Stimulated activated naive CD8-positive, alpha-beta T cell treated with anti-CD3 and anti-CD28 coated beads, Interleukin-15, amount 100 ng/mL, for 72 hours (primary cell): ENCODE results near the gene NUDT5.
A peak's percentile ranks its signal among the peaks of the same experiment; 100 is the strongest.
"Not testable (repeated sequence)": the region's sequence is repeated elsewhere in the genome, so short reads cannot be mapped to it uniquely, and the experiment has no call there.

Experiments used
- ATAC-seq: fragments of 150-1000 bp; cut with Tn5 transposase; 2 replicates; pipeline ENCODE4 v1.10.0; 2021; ENCODE audit warnings: mild to moderate bottlenecking, moderate library complexity
- DNase-seq, 2 donors: peaks; one replicate each; pipeline ENCODE4 v3.0.0; 2021 to 2022
- H3K27ac Mint-ChIP-seq, 2 donors: one replicate each; pipeline ENCODE4 v1.8.0; 2022; ENCODE audit warnings: mild to moderate bottlenecking in 2 of 2, mixed read lengths in 2 of 2, moderate library complexity in 2 of 2
- H3K27me3 Mint-ChIP-seq: one replicate; pipeline ENCODE4 v1.8.0; 2022; ENCODE audit warnings: mixed read lengths
- H3K4me1 Mint-ChIP-seq: one replicate; pipeline ENCODE4 v1.8.0; 2022; ENCODE audit warnings: mild to moderate bottlenecking, mixed read lengths
- H3K4me3 Mint-ChIP-seq, 2 donors: one replicate each; pipeline ENCODE4 v1.8.0; 2022; ENCODE audit warnings: mild to moderate bottlenecking in 2 of 2, mixed read lengths in 2 of 2, moderate library complexity in 1 of 2
- H3K9me3 Mint-ChIP-seq, 2 donors: one replicate each; pipeline ENCODE4 v1.8.0; 2022; ENCODE audit warnings: mixed read lengths in 2 of 2

NUDT5 gene

GRCh38 chr10:12195603-12196506 lies at the start of gene NUDT5, which contains the start of gene CDC123:
Gene NUDT5 (minus strand): TSS chr10:12195891. CDS start chr10:12186291, 9,600 bp downstream.
Gene CDC123 (plus strand): TSS chr10:12196188. CDS start chr10:12196246, 58 bp downstream.
- no peaks in the 10 kb centered on the region for H3K27me3 Mint-ChIP-seq
- peak within 1 kb of the TSS; percentile 98 to 99 for H3K27ac Mint-ChIP-seq
- H3K9me3 Mint-ChIP-seq, result no peaks in the 10 kb centered on the region
- H3K4me3 Mint-ChIP-seq, result peak within 1 kb of the TSS; percentile 94 to 97
- peaks cover 57% of the 10 kb centered on the region for H3K4me1 Mint-ChIP-seq
- peak; percentile 84 to 88 for DNase-seq
- peak; percentile 98 for ATAC-seq

- no peak for DNase-seq
- Mint-ChIP-seq H3K27ac (peak overlapping the region in 1 of 2 donors; percentile 78), H3K9me3 (no peaks in the 10 kb centered on the region), H3K4me3 (no peak overlapping the region), H3K4me1 (peaks cover 37% of the 10 kb centered on the region), H3K27me3 (no peaks in the 10 kb centered on the region)
- no peak for ATAC-seq
Observed at GRCh38 chr10:12243864-12244620, 48.4 kb upstream of the NUDT5 start.

- DNase-seq (peak; percentile 28 to 62), ATAC-seq (peak; percentile 91)
- Mint-ChIP-seq H3K4me1 (peaks cover 37% of the 10 kb centered on the region), H3K9me3 (no peaks in the 10 kb centered on the region), H3K27me3 (no peaks in the 10 kb centered on the region), H3K4me3 (peak overlapping the region; percentile 81 to 84), H3K27ac (peak overlapping the region; percentile 95 to 98)
Observed at GRCh38 chr10:12241810-12242529, 46.3 kb upstream of the NUDT5 start.

- Mint-ChIP-seq H3K27ac (no peak overlapping the region), H3K27me3 (no peaks in the 10 kb centered on the region), H3K4me3 (no peak overlapping the region), H3K4me1 (peaks cover 35% of the 10 kb centered on the region), H3K9me3 (no peaks in the 10 kb centered on the region)
- ATAC-seq (no peak), DNase-seq (no peak)
Observed at GRCh38 chr10:12238821-12239220, 43.1 kb upstream of the NUDT5 start.

- Mint-ChIP-seq H3K27me3 (no peaks in the 10 kb centered on the region), H3K9me3 (no peaks in the 10 kb centered on the region), H3K27ac (peak overlapping the region in 1 of 2 donors; percentile 19), H3K4me3 (no peak overlapping the region), H3K4me1 (peaks cover 24% of the 10 kb centered on the region)
- ATAC-seq, result no peak
- DNase-seq, result no peak
Observed at GRCh38 chr10:12237265-12238220, 41.9 kb upstream of the NUDT5 start.

GRCh38 chr10:12235796-12236195 lies 40.1 kb upstream of the NUDT5 start:
- no peak for DNase-seq
- Mint-ChIP-seq H3K4me3 (no peak overlapping the region), H3K9me3 (no peaks in the 10 kb centered on the region)

GRCh38 chr10:12235116-12235694 lies 39.5 kb upstream of the NUDT5 start:
- no peaks in the 10 kb centered on the region for H3K9me3 Mint-ChIP-seq
- DNase-seq (no peak), ATAC-seq (no peak)
- H3K27me3 Mint-ChIP-seq, result no peaks in the 10 kb centered on the region
- no peak overlapping the region for H3K27ac Mint-ChIP-seq
- peaks cover under 1% of the 10 kb centered on the region for H3K4me1 Mint-ChIP-seq
- H3K4me3 Mint-ChIP-seq, result no peak overlapping the region

More at GRCh38 chr10:12235796-12236195, 40.1 kb upstream of the NUDT5 start:
- ATAC-seq, result no peak
- Mint-ChIP-seq H3K27ac (no peak overlapping the region), H3K27me3 (no peaks in the 10 kb centered on the region), H3K4me1 (peaks cover 6% of the 10 kb centered on the region)

GRCh38 chr10:12234687-12235086 lies 39.0 kb upstream of the NUDT5 start:
- not testable (repeated sequence) for H3K27me3 Mint-ChIP-seq, H3K27ac Mint-ChIP-seq, H3K4me1 Mint-ChIP-seq, H3K9me3 Mint-ChIP-seq, DNase-seq, ATAC-seq, H3K4me3 Mint-ChIP-seq

- no peak overlapping the region for H3K4me3 Mint-ChIP-seq
- no peak for DNase-seq
- ATAC-seq, result no peak
- H3K27ac Mint-ChIP-seq, result no peak overlapping the region
- H3K9me3 Mint-ChIP-seq, result no peaks in the 10 kb centered on the region
- H3K4me1 Mint-ChIP-seq, result no peaks in the 10 kb centered on the region
- no peaks in the 10 kb centered on the region for H3K27me3 Mint-ChIP-seq
Observed at GRCh38 chr10:12228851-12229250, 33.2 kb upstream of the NUDT5 start.

GRCh38 chr10:12226438-12226837 lies 30.7 kb upstream of the NUDT5 start:
- not testable (repeated sequence) for H3K4me3 Mint-ChIP-seq, ATAC-seq, DNase-seq, H3K4me1 Mint-ChIP-seq, H3K9me3 Mint-ChIP-seq, H3K27me3 Mint-ChIP-seq, H3K27ac Mint-ChIP-seq

- H3K4me1 Mint-ChIP-seq, result no peaks in the 10 kb centered on the region
- no peaks in the 10 kb centered on the region for H3K9me3 Mint-ChIP-seq
- H3K27me3 Mint-ChIP-seq, result no peaks in the 10 kb centered on the region
- no peak overlapping the region for H3K4me3 Mint-ChIP-seq
- ATAC-seq (no peak), DNase-seq (no peak)
- no peak overlapping the region for H3K27ac Mint-ChIP-seq
Observed at GRCh38 chr10:12225444-12225843, 29.8 kb upstream of the NUDT5 start.

GRCh38 chr10:12221323-12222298 lies 25.9 kb upstream of the NUDT5 start:
- H3K27me3 Mint-ChIP-seq, result no peaks in the 10 kb centered on the region

GRCh38 chr10:12218991-12219390 lies 23.3 kb upstream of the NUDT5 start:
- H3K4me3 Mint-ChIP-seq, result no peak overlapping the region
- peak overlapping the region; percentile 37 to 55 for H3K27ac Mint-ChIP-seq
- peaks cover 11% of the 10 kb centered on the region for H3K4me1 Mint-ChIP-seq
- H3K9me3 Mint-ChIP-seq, result no peaks in the 10 kb centered on the region
- no peak for DNase-seq
- ATAC-seq, result no peak
- no peaks in the 10 kb centered on the region for H3K27me3 Mint-ChIP-seq

More at GRCh38 chr10:12221323-12222298, 25.9 kb upstream of the NUDT5 start:
- ATAC-seq, result no peak
- no peak for DNase-seq
- Mint-ChIP-seq H3K9me3 (no peaks in the 10 kb centered on the region), H3K27ac (peak overlapping the region; percentile 25 to 69), H3K4me1 (no peaks in the 10 kb centered on the region), H3K4me3 (no peak overlapping the region)
